Right ventricle myocardium superior (tissue), 1 donor: ENCODE measurements around the gene CDK5RAP1. TPM values are rescaled to one million over a fixed set of nuclear protein-coding genes. Genes with fewer than 3 reads are reported as not detected.
A peak's percentile ranks its signal among the peaks of the same experiment; 100 is the strongest.
"Not testable (repeated sequence)": the region's sequence is repeated elsewhere in the genome, so short reads cannot be mapped to it uniquely, and the experiment has no call there.

ENCODE experiments used
- ATAC-seq: fragments of 200-7000 bp; cut with Tn5 transposase; one replicate; pipeline ENCODE4 v1.9.1; 2020; ENCODE audit warnings: mild to moderate bottlenecking; ENCODE audit not compliant: poor library complexity
- DNase-seq: peaks from one replicate; pipeline ENCODE4 v3.0.0-alpha.2; 2020
- intact Hi-C: fragments of 100-400 bp; cut with DNase I; formaldehyde crosslinking; loops from one replicate; pipeline ENCODE4 v1.11.2; 2022
- long read RNA-seq: library from polyadenylated mRNA; unstranded; transcript quantifications from one replicate; pipeline ENCODE4 v2.0.0, GENCODE V29; 2021
- total RNA-seq: library from RNA; stranded (reverse); fragmentation: NEBNext Ultra II Directional; extraction: Animal tissue kit (Norgen Biotek cat#: 25700); gene quantifications from one replicate; pipeline ENCODE4 v1.2.1, GENCODE V29; 2021
- donor health status: DM: no; HTN: yes; CAD: no; lungs with severe emphysema.

Gene CDK5RAP1
- 19.8 TPM for total RNA-seq
- long read RNA-seq, transcript CDK5RAP1-202 (14 exons, 2,122 nt) = major isoform, 29 of 53 reads
- long read RNA-seq, partial matches to known transcripts = 1 of 53 reads
- long read RNA-seq, other reads (novel, unspliced or antisense) = 23 of 53 reads

GRCh38 chr20:33401184-33401920 lies at the start of gene CDK5RAP1:
TSS of gene CDK5RAP1 (minus strand) at chr20:33401519. CDS start at chr20:33397064, 4,455 bp downstream.
- intact Hi-C loops = no loop called here
- ATAC-seq = peak; percentile 95
- peak; percentile 92 for DNase-seq

GRCh38 chr20:33450867-33451266 lies 49.5 kb upstream of the CDK5RAP1 start:
- intact Hi-C loops = loop anchor here (10.0 kb wide), 1 partner anchor 284 kb away; the partner anchor contains the start of gene ZNF341
- no peak for DNase-seq
- no peak for ATAC-seq

GRCh38 chr20:33445881-33446625 lies 44.7 kb upstream of the CDK5RAP1 start:
- intact Hi-C loops = no loop called here
- DNase-seq = no peak
- ATAC-seq = no peak

GRCh38 chr20:33444797-33445560 lies 43.7 kb upstream of the CDK5RAP1 start:
- intact Hi-C loops = no loop called here
- ATAC-seq (peak; percentile 31), DNase-seq (no peak)

GRCh38 chr20:33443512-33444239 lies 42.4 kb upstream of the CDK5RAP1 start, which contains the start of gene SNTA1:
TSS of gene SNTA1 (minus strand) at chr20:33443763. CDS start at chr20:33443620, 143 bp downstream.
- peak; percentile 98 for DNase-seq
- intact Hi-C loops = no loop called here
- peak; percentile 90 for ATAC-seq

GRCh38 chr20:33443006-33443511 lies 41.7 kb upstream of the CDK5RAP1 start:
- intact Hi-C loops = no loop called here
- DNase-seq = peak; percentile 62
- no peak for ATAC-seq

- ATAC-seq (peak; percentile 1), DNase-seq (no peak)
- intact Hi-C loops = no loop called here
Measured at GRCh38 chr20:33442136-33443005, 41.1 kb upstream of the CDK5RAP1 start.

- DNase-seq = no peak
- intact Hi-C loops = no loop called here
- ATAC-seq = peak; percentile 5
Measured at GRCh38 chr20:33441142-33441955, 40.0 kb upstream of the CDK5RAP1 start.

- ATAC-seq, intact Hi-C loops: not testable (repeated sequence)
Measured at GRCh38 chr20:33440562-33440961, 39.2 kb upstream of the CDK5RAP1 start.

GRCh38 chr20:33438481-33438880 lies 37.2 kb upstream of the CDK5RAP1 start:
- DNase-seq = no peak
- no peak for ATAC-seq
- intact Hi-C loops = no loop called here

More at GRCh38 chr20:33440562-33440961, 39.2 kb upstream of the CDK5RAP1 start:
- not testable (repeated sequence) for DNase-seq

- DNase-seq = peak; percentile 83
- intact Hi-C loops = no loop called here
- ATAC-seq = peak; percentile 60
Measured at GRCh38 chr20:33437141-33437911, 36.0 kb upstream of the CDK5RAP1 start.

GRCh38 chr20:33434434-33434833 lies 33.1 kb upstream of the CDK5RAP1 start:
- ATAC-seq = no peak
- intact Hi-C loops = no loop called here
- DNase-seq = no peak

GRCh38 chr20:33433465-33434234 lies 32.3 kb upstream of the CDK5RAP1 start:
- DNase-seq (peak; percentile 78), ATAC-seq (peak; percentile 80)
- intact Hi-C loops = no loop called here

GRCh38 chr20:33431797-33432381 lies 30.6 kb upstream of the CDK5RAP1 start:
- peak; percentile 65 for ATAC-seq
- peak; percentile 55 for DNase-seq
- intact Hi-C loops = no loop called here
